HEK293 (cell line): Measurements from ENCODE around the gene NCOA7.

Experiments used
- CTCF ChIP-seq: fragments of 450-650 bp; formaldehyde crosslinking; IDR thresholded peaks from 2 replicates; pipeline ENCODE4 v1.5.1; 2016; ENCODE audit warnings: missing biosample characterization, missing genetic modification characterization
- REPIN1 ChIP-seq: fragments of 450-650 bp; formaldehyde crosslinking; IDR thresholded peaks from 2 replicates; pipeline ENCODE4 v1.5.1; 2017; ENCODE audit warnings: missing biosample characterization, missing genetic modification characterization, low read depth
- SP2 ChIP-seq: fragments of 450-650 bp; formaldehyde crosslinking; IDR thresholded peaks from 2 replicates; pipeline ENCODE4 v1.5.1; 2016; ENCODE audit warnings: missing biosample characterization, missing genetic modification characterization
- ZBTB21 ChIP-seq: fragments of 450-650 bp; formaldehyde crosslinking; IDR thresholded peaks from 2 replicates; pipeline ENCODE4 v1.5.1; 2017; ENCODE audit warnings: missing biosample characterization, missing genetic modification characterization
- ZNF146 ChIP-seq: fragments of 450-650 bp; formaldehyde crosslinking; IDR thresholded peaks from 2 replicates; pipeline ENCODE4 v1.5.1; 2016; ENCODE audit warnings: missing biosample characterization, missing genetic modification characterization
- ZNF585B ChIP-seq: fragments of 450-650 bp; formaldehyde crosslinking; IDR thresholded peaks from 2 replicates; pipeline ENCODE4 v1.5.1; 2016; ENCODE audit warnings: missing biosample characterization, missing genetic modification characterization
- ZNF639 ChIP-seq: fragments of 450-650 bp; formaldehyde crosslinking; IDR thresholded peaks from 2 replicates; pipeline ENCODE4 v1.5.1; 2016; ENCODE audit warnings: missing biosample characterization, missing genetic modification characterization
- TF ChIP-seq, protein P1 (sequence below): fragments of 450-650 bp; formaldehyde crosslinking; IDR thresholded peaks from 2 replicates; pipeline ENCODE4 v1.5.1; 2016; ENCODE audit warnings: missing biosample characterization, missing genetic modification characterization
- TF ChIP-seq, protein P2 (sequence below): fragments of 450-650 bp; formaldehyde crosslinking; IDR thresholded peaks from 2 replicates; pipeline ENCODE4 v1.5.1; 2016; ENCODE audit warnings: missing biosample characterization, missing genetic modification characterization, borderline replicate concordance

DNA sequence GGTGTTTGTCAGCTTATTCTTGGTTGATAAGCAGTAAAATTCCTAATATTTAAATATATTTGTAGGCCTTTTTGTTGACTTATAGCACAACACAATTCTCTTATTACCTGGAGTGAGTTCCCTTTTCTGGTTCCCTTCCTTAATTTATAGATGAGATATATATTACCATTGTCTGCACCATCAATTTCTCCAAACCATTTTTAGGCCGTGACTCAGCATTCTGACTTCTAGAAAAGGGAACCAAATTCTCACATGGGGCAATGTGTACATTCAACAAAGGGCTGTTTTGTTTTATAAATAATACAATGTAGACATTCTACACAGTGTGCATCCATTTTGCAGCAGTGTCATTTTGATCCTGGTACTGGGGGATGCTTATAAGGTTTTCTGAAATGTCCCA is 52.8 kb downstream of the NCOA7 start:
- no peak for TF ChIP-seq REPIN1 (tag by site-specific recombination)
- TF ChIP-seq CTCF (tag by site-specific recombination): no peak
- TF ChIP-seq ZNF146 (tag by site-specific recombination): no peak
- TF ChIP-seq, protein P1, sequence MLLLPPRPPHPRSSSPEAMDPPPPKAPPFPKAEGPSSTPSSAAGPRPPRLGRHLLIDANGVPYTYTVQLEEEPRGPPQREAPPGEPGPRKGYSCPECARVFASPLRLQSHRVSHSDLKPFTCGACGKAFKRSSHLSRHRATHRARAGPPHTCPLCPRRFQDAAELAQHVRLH: no peak
- no peak for TF ChIP-seq ZNF585B
- TF ChIP-seq, protein P2, sequence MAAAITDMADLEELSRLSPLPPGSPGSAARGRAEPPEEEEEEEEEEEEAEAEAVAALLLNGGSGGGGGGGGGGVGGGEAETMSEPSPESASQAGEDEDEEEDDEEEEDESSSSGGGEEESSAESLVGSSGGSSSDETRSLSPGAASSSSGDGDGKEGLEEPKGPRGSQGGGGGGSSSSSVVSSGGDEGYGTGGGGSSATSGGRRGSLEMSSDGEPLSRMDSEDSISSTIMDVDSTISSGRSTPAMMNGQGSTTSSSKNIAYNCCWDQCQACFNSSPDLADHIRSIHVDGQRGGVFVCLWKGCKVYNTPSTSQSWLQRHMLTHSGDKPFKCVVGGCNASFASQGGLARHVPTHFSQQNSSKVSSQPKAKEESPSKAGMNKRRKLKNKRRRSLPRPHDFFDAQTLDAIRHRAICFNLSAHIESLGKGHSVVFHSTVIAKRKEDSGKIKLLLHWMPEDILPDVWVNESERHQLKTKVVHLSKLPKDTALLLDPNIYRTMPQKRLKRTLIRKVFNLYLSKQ (tag by site-specific recombination): no peak
- TF ChIP-seq SP2 (tag by site-specific recombination): no peak
- TF ChIP-seq ZNF639 (tag by site-specific recombination): no peak
- no peak for TF ChIP-seq ZBTB21 (tag by site-specific recombination)
